HG02938 (cell line): ENCODE measurements around the gene ZNF214.
"Not testable (repeated sequence)": the region's sequence is repeated elsewhere in the genome, so short reads cannot be mapped to it uniquely, and the experiment has no call there.

Source experiments
- ATAC-seq: cut with Tn5 transposase; IDR thresholded peaks from one replicate; pipeline ENCODE4 v1.9.1; 2021; ENCODE audit warnings: mild to moderate bottlenecking, moderate library complexity; ENCODE audit not compliant: unreplicated experiment

Gene ZNF214

DNA sequence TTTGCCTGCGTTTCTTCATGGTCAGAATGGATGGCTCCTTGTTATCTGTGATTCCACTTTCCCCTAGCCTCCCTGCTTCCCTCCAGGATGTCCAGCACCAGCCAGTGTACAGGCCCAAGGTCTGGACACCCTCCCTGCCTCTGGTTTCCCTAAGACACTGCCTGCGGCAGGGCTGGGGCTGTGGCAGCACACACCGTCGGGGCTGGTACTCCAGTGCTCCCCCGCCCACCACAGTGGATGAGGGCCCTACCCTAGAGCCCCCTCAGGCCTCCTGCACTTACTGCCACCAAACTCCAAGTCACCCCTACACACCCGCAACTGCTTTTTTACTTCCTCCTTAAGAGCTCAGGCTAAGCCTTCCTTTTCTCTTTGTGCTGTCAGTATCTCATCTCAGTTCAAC is 28.9 kb downstream of the ZNF214 start:
- ATAC-seq: no peak

DNA sequence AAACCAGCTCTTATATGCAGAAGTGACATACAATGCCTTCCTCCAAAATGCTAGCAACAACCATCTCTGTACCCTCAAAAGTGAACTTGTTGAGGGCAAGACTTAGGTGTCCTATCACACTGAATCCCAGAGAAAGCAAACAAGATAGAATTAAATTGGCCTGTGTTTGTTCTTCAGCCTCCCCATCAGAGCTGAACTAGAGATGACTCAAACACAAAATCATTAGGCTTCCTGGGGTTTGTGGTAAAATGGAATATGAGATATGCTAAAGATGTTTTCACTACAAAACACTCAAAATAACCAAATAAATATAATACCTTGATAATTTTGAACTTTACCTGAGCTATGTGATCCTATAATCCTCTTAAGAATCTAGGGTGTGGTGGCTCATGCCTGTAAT is 31.6 kb downstream of the ZNF214 start:
- ATAC-seq: no peak

DNA sequence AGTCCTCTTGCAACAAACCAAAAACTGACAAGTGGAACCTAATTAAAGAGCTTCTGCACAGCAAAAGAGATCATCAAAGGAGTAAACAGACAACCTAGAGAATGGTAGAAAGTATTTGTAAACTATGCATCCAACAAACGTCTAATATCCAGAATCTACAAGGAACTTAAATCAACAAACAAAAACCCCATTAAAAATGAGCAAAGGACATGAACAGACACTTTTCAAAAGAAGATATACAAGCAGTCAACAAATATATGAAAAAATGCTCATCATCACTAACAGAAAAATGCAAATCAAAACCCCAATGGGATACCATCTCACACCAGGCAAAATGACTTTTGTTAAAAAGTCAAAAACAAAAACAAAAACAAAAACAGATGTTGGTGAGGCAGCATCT is 33.7 kb downstream of the ZNF214 start:
- no peak for ATAC-seq

DNA sequence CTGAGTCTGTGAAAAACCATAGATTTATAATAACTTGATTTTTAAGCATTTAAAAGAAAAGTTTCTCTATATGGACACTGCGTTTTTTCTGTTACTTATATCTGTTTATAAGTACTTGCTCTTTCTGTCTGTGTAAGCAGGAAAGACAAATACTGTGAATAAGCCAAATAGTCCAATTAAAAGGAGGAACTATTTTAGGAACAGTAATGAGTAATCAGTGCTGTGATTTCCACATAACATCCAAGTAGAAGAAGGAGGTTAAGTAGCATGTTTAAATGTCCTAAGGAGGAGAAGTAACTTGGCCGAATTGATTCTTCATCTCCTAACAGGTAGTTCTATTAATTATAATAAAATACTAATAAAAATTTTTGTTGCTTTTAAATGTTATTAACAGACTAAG is 40.8 kb downstream of the ZNF214 start:
- no peak for ATAC-seq

DNA sequence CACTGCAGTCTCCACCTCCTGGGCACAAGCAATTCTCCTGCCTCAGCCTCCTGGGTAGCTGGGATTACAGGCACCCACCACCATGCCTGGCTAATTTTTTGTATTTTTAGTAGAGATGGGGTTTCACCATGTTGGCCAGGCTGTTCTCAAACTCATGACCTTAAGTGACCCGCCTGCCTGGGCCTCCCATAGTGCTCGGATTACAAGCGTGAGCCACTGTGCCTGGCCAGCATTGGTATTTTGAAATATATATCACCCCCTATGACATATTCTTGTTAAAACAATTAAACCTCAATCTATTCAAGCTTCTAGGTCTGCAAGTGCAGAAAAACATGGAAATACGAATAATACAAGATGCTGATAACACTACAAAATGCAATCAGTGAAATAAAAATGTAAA is 50.3 kb downstream of the ZNF214 start:
- not testable (repeated sequence) for ATAC-seq

DNA sequence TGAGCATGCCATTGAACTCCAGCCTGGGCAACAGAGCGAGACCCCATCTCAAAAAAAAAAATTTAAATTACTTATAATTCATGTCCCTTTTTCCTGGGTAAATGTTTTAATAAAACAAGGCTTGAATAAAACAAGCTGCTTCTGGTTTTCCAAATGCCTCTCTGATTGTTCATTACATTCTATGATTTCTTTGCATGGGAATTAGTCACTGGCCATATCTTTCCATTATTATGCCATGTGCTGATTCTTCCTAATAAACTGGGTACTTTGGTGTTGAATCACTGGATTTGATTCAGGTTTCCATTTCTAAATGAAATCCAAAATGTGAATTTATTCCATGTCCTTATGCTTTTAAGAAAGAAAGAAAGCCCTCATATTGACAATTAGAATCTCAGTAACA is 51.3 kb downstream of the ZNF214 start:
- ATAC-seq: no peak

DNA sequence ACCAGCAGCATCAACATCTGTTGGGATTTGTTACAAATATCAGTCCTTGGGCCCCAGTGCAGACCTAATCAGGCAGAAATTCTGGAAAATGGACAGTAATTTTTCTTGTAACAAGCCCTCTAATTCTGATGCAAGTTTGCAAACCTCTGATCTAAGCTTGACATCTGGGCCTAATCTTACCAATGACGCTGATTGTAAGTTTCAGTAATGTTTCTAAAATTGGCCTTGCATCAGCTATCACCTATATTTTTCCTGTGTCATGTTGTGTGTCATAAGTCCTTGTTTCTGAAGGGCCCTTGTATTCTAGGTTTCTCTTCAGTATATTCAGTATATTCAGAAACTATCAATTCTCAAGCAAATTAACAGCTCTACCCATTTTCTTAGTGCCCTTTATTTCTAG is 57.5 kb downstream of the ZNF214 start:
- ATAC-seq: no peak

DNA sequence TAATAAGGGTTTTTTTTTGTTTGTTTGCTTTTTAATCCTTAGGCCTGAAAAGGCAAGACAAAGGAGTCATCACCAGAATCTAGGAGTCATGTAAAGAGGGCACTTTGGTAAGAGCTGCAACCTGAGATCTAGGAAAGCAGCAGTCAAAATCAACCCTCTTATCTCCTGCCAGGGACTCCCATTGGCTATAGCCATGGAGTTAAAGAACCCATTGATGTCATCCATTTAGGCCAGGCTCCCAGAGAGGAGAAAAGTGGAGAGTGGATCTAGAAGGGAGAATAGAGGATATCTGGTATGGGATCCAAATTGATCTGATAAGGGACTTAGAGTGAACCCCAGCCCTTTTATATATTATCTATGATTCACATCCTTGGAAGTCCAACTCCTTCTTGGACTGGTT is 58.0 kb downstream of the ZNF214 start:
- no peak for ATAC-seq

DNA sequence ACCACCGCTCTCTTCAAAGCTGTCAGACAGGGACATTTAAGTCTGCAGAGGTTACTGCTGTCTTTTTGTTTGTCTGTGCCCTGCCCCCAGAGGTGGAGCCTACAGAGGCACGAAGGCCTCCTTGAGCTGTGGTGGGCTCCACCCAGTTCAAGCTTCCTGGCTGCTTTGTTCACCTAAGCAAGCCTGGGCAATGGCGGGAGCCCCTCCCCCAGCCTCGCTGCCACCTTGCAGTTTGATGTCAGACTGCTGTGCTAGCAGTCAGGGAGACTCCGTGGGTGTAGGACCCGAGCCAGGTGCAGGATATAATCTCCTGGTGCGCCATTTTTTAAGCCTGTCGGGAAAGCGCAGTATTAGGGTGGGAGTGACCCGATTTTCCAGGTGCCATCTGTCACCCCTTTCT is 65.9 kb downstream of the ZNF214 start:
- ATAC-seq: not testable (repeated sequence)
